Breast epithelium (tissue), 4 donors: ENCODE results near the gene CAMSAP2. TPM values are rescaled to one million over a fixed set of nuclear protein-coding genes. Genes with fewer than 3 reads are reported as not detected.
A peak's percentile ranks its signal among the peaks of the same experiment; 100 is the strongest.

Experiments used
- DNase-seq, 2 donors: peaks; one replicate each; pipeline ENCODE4 v3.0.0-alpha.2; 2019; ENCODE audit warnings: low spot score in 2 of 2
- H3K27ac ChIP-seq, 2 donors: fragments of 200-600 bp; sonication (generic) in 1 of 2; one replicate each; pipeline ENCODE4 v1.5.1; 2016 to 2019; ENCODE audit warnings: mild to moderate bottlenecking in 1 of 2
- H3K27me3 ChIP-seq, 2 donors: fragments of 200-600 bp; sonication (generic) in 1 of 2; one replicate each; pipeline versions ENCODE4 v1.5.1 to v1.6.0; 2017 to 2019; ENCODE audit warnings: control low read depth in 1 of 2, mild to moderate bottlenecking in 1 of 2
- H3K36me3 ChIP-seq: fragments of 200-600 bp; one replicate; pipeline ENCODE4 v1.5.1; 2019
- H3K4me1 ChIP-seq, 2 donors: fragments of 200-600 bp; sonication (generic); one replicate each; pipeline ENCODE4 v1.5.1; 2016 to 2019; ENCODE audit warnings: control low read depth in 1 of 2
- H3K4me3 ChIP-seq, 3 donors: fragments of 200-600 bp; sonication (generic); 1 replicate in 2 of 3; 2 replicates in 1 of 3; pipeline ENCODE4 v1.5.1; 2016 to 2019; ENCODE audit warnings: mild to moderate bottlenecking in 3 of 3, moderate library complexity in 2 of 3
- H3K9me3 ChIP-seq, 2 donors: fragments of 200-600 bp; sonication (generic) in 1 of 2; one replicate each; pipeline ENCODE4 v1.5.1; 2016 to 2019; ENCODE audit warnings: control low read depth in 1 of 2
- POLR2A ChIP-seq: fragments of 450-650 bp; IDR thresholded peaks from one replicate; pipeline ENCODE4 v1.6.1; 2016; ENCODE audit warnings: antibody characterized with exemption, mild to moderate bottlenecking, moderate library complexity
- POLR2AphosphoS5 ChIP-seq, 3 donors: sonication (generic); formaldehyde crosslinking; IDR thresholded peaks; one replicate each; pipeline ENCODE4 v1.6.1; 2017; ENCODE audit warnings: antibody characterized with exemption in 3 of 3
- intact Hi-C: fragments of 100-400 bp; cut with DNase I; formaldehyde crosslinking; loops from one replicate; pipeline ENCODE4 v1.15.1; 2023; ENCODE audit warnings: low total_unique reads
- total RNA-seq, 3 donors: library from RNA; depleted of rRNA; stranded (reverse); fragments of >200 nt; gene quantifications; one replicate each; pipeline ENCODE4 v1.1.0, GENCODE V29; 2016
- TF ChIP-seq, protein P1 (sequence below), 3 donors: fragments of 450-650 bp; IDR thresholded peaks; one replicate each; pipeline ENCODE4 v1.5.1; 2016 to 2017; ENCODE audit warnings: antibody characterized with exemption in 3 of 3, mild to moderate bottlenecking in 3 of 3, moderate library complexity in 3 of 3

Gene CAMSAP2
- total RNA-seq, 3 donors from 2014 or later, result 36.4 to 42.4 (median 38.6) TPM

DNA sequence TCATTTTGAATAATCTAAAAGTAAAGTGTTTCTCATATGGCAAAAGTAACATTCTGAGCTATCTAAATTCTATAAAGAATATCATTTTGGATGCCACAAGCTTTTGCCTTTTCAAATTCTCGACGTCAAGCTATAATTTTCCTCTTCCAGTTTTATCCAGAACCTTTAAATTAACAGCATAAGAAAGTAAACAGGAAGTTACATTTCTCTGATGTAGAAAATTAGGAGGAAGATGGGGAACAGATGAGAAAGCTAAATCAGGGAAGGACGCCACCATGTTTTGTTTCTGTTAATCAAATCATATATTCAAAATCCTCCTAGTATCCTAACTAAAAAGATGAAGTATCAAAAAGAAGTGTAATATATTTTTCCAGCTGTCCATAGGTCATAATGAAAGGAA lies 8.8 kb upstream of the CAMSAP2 start:
- Histone ChIP-seq H3K4me3 (no peak overlapping the region), H3K27me3 (no peaks in the 10 kb centered on the region), H3K27ac (no peak overlapping the region), H3K36me3 (no peaks in the 10 kb centered on the region), H3K9me3 (no peaks in the 10 kb centered on the region), H3K4me1 (no peaks in the 10 kb centered on the region)
- intact Hi-C loops, result no loop called here
- no peak for DNase-seq
- no peak for TF ChIP-seq POLR2AphosphoS5 (IDR thresholded peaks at IDR 0.05)
- TF ChIP-seq, protein P1, sequence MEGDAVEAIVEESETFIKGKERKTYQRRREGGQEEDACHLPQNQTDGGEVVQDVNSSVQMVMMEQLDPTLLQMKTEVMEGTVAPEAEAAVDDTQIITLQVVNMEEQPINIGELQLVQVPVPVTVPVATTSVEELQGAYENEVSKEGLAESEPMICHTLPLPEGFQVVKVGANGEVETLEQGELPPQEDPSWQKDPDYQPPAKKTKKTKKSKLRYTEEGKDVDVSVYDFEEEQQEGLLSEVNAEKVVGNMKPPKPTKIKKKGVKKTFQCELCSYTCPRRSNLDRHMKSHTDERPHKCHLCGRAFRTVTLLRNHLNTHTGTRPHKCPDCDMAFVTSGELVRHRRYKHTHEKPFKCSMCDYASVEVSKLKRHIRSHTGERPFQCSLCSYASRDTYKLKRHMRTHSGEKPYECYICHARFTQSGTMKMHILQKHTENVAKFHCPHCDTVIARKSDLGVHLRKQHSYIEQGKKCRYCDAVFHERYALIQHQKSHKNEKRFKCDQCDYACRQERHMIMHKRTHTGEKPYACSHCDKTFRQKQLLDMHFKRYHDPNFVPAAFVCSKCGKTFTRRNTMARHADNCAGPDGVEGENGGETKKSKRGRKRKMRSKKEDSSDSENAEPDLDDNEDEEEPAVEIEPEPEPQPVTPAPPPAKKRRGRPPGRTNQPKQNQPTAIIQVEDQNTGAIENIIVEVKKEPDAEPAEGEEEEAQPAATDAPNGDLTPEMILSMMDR (IDR thresholded peaks at IDR 0.05), result no peak
- no peak for TF ChIP-seq POLR2A

DNA sequence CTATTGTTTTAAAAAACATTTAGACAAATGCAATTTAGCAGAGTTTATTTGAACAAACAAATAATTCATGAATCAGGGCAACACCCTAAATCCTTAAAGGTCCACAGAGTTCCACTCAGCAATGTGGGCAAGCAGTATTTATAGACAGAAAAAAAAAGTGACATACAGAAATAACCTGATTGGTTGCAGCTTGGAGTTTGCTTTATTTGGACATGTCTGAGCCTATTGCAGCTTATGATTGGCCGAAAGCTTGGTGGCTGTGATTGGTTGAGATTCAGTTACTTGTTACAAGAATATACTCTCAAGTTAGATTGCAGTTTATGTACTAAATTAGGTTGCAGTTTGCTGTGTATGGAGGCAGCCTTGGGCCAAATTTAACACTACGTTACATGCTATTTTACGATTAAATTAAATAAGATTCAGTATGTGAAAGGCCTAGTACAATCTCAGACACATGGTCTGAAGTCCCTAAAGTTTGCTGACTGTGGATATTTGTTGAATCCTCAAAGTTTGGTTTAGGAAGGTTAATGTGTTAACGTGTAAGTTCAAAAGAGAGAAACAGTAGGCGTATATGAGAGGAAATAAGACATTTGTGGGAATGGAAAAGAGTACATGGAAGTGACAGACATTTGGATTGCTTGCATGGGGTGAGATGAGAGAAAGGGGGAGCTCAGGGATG lies 6.9 kb upstream of the CAMSAP2 start:
- no peaks in the 10 kb centered on the region for H3K4me1 ChIP-seq
- intact Hi-C loops, result no loop called here
- no peak overlapping the region for H3K4me3 ChIP-seq
- TF ChIP-seq POLR2AphosphoS5 (IDR thresholded peaks at IDR 0.05) (no peak), POLR2A (no peak)
- TF ChIP-seq, protein P1 (IDR thresholded peaks at IDR 0.05), result no peak
- H3K9me3 ChIP-seq, result no peaks in the 10 kb centered on the region
- no peaks in the 10 kb centered on the region for H3K36me3 ChIP-seq
- H3K27me3 ChIP-seq, result no peaks in the 10 kb centered on the region
- no peak overlapping the region for H3K27ac ChIP-seq
- DNase-seq, result no peak

DNA sequence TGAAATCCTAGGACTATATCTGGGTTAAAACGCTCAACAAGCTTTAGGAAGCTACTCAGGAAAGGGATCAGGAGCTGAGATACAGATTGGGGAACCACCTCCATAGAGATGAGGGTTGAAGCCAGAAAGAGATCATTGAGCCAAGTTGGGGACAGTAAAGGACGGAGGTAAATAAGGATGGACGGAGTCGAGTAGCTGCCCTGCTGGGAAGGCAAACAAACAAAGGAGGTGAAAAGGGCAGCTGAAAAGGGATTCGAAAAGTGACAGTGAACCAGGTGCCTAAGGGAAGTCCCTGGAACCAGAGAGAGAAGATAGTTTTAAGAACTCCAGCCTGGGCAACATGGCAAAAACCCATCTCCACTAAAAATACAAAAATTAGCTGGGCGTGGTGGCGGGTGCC lies 6.3 kb upstream of the CAMSAP2 start:
- DNase-seq, result no peak
- H3K27ac ChIP-seq, result no peak overlapping the region
- H3K4me3 ChIP-seq, result no peak overlapping the region
- TF ChIP-seq, protein P1 (IDR thresholded peaks at IDR 0.05), result no peak
- no peak for TF ChIP-seq POLR2AphosphoS5 (IDR thresholded peaks at IDR 0.05)
- H3K9me3 ChIP-seq, result no peaks in the 10 kb centered on the region
- intact Hi-C loops, result no loop called here
- no peaks in the 10 kb centered on the region for H3K4me1 ChIP-seq
- no peaks in the 10 kb centered on the region for H3K27me3 ChIP-seq
- no peaks in the 10 kb centered on the region for H3K36me3 ChIP-seq

DNA sequence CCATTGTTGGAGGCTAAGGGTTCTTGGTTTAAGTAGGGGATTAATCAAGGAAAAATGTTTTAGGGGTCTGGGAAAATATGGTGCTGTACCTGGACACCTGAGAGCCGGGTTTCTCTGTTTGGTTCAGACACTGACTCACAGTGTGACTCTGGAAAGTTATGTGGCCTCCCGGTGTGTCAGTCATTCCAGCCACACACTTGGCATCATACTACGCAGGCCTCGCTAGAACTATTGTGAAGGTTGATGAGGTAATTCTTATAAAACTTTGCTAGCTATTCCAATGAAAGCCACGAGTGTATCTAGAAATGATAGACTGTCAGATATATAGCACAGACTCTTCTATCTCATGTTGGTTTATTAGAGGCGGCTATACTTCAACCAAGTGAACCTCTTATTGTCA lies 4.8 kb upstream of the CAMSAP2 start:
- H3K9me3 ChIP-seq, result no peaks in the 10 kb centered on the region
- H3K4me3 ChIP-seq, result no peak overlapping the region
- no peaks in the 10 kb centered on the region for H3K36me3 ChIP-seq
- no peak for DNase-seq
- no peaks in the 10 kb centered on the region for H3K4me1 ChIP-seq
- no peak overlapping the region for H3K27ac ChIP-seq
- TF ChIP-seq POLR2AphosphoS5 (IDR thresholded peaks at IDR 0.05) (no peak), POLR2A (no peak)
- TF ChIP-seq, protein P1 (IDR thresholded peaks at IDR 0.05), result no peak
- H3K27me3 ChIP-seq, result no peaks in the 10 kb centered on the region
- intact Hi-C loops, result no loop called here

DNA sequence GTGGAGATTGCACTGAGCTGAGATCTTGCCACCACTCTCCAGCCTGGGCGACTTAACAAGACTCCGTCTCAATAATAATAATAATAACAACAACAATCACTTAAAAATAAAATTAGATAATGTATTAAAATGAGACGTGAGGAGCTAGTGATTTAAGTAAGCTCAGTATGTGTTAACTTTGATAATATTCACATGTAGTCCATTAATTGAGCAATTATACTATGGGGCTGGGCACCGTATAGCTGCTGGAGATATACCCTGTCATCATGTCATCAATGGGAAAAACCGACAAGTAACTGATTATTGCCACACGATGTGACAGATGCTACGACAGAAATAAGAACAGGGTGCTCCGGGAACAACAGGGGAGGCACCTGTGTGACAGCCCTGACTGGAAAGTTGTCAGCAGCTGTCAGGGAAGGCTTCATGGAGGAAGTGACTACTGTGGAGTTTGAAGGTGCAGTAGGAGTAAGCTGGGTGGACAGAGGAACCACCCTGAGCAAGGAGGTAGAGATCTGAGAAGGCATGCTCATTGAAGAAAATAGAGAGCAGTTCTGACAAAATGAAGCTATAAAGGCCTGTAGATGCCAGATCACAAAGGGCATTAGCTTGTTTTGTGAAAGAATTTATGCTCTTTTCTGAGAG lies 924 bp upstream of the CAMSAP2 start:
- H3K36me3 ChIP-seq, result no peaks in the 10 kb centered on the region
- no peaks in the 10 kb centered on the region for H3K9me3 ChIP-seq
- intact Hi-C loops, result no loop called here
- H3K4me3 ChIP-seq, result peak overlapping the region in 2 of 3 donors; percentile 92 to 93
- H3K27me3 ChIP-seq, result no peaks in the 10 kb centered on the region
- TF ChIP-seq POLR2AphosphoS5 (IDR thresholded peaks at IDR 0.05) (no peak), POLR2A (no peak)
- TF ChIP-seq, protein P1 (IDR thresholded peaks at IDR 0.05), result no peak
- no peaks in the 10 kb centered on the region for H3K4me1 ChIP-seq
- DNase-seq, result no peak
- H3K27ac ChIP-seq, result peak overlapping the region; percentile 100
